HG03565 (cell line): ENCODE measurements around the gene MRLN.
"Not testable (repeated sequence)": the region's sequence is repeated elsewhere in the genome, so short reads cannot be mapped to it uniquely, and the experiment has no call there.

Experiments used
- ATAC-seq: cut with Tn5 transposase; IDR thresholded peaks from one replicate; pipeline ENCODE4 v1.9.1; 2021; ENCODE audit warnings: mild to moderate bottlenecking, moderate library complexity; ENCODE audit not compliant: unreplicated experiment

Gene MRLN

DNA sequence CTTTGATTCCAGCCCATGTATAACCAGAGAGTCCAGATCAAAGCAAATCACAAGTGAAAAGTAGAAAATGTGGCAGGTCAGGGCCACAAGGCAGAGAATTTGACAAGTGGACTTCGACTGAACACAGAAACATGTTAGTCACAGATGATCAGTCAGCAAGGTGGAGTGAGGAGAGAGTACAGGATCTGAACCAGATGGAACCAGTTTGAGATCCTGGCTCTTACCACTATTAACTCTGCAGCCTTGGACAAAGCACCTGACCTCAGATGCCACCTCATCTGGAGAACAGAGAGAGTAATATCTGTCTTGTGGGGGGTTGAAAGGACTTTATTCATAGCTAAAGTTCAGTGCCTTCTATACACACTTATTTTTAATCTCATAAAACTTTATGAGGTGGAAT is 4.4 kb downstream of the MRLN start:
- peak; percentile 63 for ATAC-seq

DNA sequence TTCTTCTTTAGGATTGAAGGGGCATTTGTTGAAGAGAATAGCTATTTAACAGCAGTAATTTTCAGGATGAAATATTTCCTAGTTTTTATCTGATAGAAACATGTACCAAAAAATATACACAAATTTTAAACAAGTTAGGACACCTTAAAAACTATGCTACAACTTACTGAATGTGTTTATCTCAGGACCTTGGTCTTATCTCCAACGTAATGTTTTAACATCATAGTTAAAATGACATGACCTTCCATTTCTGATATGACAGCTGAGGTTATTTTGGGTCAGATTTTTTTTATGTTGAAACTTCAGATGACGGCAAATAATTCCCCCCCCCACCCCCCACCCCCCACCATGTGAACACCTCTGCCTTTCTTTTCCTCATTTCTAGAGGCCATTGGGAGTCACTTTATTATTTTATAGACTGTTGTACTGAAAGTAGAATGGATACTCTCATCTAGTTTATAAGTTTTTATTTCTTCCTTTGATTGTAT is 8.0 kb downstream of the MRLN start:
- no peak for ATAC-seq

DNA sequence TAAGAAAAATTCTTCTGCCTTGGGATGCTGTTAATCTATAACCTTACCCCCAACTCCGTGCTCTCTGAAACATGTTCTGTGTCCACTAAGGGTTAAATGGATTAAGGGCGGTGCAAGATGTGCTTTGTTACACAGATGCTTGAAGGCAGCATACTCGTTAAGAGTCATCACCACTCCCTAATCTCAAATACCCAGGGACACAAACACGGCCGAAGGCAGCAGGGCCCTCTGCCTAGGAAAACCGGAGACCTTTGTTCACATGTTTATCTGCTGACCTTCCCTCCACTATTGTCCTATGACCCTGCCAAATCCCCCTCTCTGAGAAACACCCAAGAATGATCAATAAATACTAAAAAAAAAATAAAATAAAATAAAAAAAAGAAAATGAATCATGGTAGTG is 8.5 kb downstream of the MRLN start:
- ATAC-seq = not testable (repeated sequence)

DNA sequence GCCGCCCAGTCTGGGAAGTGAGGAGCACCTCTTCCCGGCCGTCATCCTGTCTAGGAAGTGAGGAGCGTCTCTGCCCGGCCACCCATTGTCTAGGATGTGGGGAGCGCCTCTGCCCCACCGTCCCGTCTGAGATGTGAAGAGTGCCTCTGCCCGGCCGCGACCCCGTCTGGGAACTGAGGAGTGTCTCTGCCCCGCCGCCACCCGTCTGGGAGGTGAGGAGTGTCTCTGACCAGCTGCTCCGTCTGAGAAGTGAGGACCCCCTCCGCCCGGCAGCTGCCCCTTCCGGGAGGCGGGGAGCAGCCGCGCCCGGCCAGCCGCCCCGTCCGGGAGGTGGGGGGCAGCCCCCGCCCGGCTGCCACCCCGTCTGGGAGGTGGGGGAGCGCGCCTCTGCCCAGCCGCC is 9.1 kb downstream of the MRLN start:
- ATAC-seq = not testable (repeated sequence)

DNA sequence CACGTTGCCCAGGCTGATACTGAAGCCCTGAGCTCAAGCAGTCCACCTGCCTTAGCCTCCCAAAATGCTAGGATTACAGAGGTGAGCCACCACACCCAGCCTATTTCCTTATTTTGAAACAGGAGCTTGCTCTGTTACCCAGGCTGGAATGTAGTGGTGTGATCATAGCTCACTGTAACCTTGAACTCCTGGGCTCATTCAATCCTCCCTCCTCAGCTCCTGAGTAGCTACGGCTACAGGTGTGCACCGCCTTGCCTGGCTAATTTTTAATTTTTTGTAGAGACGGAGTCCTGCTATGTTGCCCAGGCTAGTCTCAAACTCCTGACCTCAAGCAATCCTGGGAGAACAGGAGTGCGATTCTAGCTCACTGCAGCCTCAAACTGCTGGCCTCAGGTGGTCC is 11.7 kb downstream of the MRLN start:
- ATAC-seq = no peak

DNA sequence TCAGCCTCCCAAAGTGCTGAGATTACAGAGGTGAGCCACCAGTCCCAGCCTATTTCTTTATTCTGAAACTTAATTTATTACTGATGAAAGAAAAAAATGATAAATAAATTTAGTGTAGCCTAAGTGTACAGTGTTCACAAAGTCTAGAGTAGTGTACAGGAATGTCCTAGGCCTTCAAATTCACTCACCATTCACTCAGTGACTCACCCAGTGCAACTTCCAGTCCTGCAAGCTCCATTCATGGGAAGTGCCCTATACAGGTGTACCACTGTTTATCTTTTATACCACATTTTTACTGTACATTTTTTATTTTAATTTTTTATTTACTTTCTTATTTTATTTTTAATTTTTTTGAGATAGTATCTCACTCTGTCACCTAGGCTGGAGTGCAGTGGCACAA is 12.2 kb downstream of the MRLN start:
- ATAC-seq = no peak

DNA sequence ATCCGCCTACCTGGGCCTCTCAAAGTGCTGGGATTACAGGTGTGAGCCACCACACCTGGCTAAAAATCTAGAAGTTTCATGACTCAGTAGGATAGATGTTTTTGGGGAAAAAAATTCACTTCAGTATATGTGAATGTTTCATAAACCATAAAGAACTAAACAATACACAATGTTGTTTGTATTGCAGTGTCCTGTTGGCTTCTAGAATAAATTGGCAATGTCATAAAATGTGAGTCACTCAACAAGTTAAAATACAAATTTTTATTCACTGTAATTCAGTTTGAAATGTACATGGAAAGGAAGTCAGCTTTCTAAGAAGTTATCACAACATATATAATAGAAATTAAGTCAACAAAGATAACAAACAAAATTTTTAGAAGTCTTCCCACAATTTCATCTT is 16.5 kb downstream of the MRLN start:
- no peak for ATAC-seq

DNA sequence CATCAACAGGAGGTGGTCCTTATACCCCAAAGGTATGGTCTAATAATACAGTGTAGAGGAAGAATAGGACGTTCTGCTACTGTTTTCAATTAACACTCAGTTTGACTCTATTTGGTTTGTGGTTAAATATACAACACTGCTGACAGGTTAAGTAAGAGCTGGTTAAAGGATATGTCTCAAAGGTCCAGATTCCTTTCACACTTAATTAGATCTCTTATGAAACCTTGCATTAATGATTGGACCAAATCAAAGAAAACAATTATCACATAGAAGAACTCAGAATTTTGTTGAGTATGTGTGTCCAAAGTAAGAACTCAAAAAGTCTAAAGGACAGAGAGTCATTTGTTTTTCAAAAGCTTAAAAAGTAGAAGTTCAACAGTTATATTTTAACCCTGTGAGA is 18.0 kb downstream of the MRLN start:
- no peak for ATAC-seq

DNA sequence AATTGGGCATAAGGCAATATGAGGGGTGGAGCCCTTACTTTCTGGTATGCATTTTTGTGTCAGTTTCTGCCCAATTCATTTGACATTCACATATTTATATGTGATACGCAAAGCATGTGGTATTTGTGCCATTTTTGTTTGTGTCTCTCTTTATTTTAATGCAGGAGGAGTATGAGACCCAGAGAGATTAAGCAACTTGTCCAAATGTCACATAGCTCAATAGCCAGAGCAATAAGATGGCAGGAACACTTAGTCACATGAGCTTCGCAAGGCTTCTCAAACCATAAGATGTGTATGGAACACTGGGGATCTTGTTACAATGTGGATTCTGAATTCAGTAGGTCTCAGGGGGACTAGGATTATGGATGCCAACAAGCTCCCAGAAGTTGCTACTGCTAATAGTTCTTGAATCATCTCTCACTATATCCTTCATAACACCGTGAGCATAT is 19.2 kb downstream of the MRLN start:
- no peak for ATAC-seq

DNA sequence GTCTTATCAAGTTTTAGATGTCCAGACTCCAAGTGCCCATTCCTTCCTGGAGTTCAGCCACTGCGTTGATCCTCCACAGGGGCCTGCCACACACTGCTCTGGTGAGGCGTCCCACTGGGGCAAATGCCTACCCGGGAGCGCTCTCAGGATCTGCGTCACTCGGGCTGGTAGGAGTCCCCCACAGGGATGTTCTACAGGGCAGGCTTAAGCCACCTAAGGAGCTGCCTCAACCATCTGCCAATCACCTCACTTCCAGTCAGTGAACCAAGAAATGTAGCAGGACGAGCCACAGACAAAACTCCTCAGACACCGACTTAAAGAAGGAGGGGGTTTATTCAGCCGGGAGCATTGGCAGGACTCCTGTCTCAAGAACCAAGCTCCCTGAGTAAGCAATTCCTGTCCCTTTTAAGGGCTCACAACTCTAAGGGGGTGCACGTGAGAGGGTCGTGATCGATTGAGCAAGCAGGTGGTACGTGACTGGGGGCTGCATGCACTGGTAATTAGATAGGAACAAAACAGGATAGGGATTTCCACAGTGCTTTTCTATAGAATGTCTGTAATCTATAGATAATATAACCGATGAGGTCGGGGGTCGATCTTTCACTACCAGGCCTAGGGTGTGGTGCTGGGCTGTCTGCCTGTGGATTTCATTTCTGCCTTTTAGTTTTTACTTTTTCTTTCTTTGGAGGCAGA is 19.8 kb downstream of the MRLN start:
- not testable (repeated sequence) for ATAC-seq

DNA sequence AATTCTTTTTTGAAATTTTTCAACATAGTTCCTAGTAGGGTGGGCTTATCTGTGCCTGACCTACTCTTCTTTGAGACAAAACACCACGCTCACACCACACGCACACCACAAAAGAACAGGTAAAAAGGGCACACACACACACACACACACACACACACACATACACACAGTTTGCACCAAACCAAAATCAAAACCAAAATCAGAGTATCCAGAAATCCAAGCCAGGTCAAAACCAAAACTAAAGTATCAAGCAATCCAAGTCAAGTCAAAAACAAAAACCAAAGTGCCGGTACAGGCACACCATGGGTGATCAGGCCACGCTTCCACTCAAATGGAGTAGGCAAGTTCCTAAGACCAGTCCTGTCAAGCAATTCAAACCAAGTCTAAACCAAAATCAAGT is 20.4 kb downstream of the MRLN start:
- ATAC-seq = not testable (repeated sequence)

DNA sequence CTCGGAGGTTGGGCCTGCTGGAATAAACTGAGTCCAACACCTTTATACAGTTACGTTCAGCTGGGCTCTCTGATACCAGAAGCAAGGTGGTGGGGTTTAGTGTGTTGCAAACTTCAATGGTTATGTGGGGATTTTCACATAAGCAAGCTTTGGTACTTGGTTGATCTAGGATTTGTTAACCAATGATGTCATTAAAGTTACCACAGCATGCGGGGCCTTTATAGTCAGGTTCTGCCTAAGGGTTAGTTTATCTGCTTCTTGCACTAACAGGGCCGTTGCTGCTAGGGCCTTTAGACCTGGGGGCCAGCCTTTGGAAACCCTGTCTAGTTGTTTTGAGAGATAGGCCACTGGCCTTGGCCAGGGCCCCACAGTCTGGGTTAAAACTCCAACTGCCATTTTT is 24.1 kb downstream of the MRLN start:
- ATAC-seq = not testable (repeated sequence)

DNA sequence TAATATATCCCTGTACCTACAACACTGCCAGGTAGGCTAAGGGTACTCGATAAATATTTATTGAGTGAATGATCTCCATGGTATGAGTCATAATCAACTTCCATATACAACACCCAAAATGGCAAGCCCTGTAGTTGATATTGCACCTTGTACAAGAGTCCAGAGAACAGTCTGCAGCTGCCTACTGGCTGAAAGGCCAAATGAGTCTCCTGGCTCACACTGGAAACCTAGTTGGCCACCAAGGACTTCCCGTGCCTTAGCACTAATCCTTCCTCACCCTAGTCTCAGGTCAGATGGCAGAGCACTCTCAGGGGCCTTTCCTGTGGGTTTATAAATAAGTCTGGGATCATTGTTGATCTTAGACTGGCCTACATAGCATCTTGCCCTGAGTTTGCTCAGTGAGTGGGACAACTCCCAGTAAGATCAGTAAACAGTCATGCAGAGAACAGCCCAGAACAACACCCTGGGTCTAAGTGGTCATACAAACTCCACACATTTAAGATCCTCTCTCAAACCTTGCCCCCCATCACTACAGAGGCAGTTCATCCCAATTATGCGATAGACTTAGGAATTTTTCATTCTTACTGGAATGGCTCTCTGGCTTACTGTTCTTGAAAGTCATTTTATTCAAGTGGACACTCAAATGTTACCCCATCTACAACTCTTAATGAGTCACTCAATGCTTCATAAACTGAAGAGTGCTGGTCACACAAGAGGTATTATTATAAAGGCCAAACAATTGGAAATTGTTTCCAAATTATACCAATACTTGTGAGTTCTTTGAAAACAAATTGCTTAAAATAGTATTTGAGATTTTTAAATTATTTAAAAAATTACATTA is 28.9 kb downstream of the MRLN start:
- no peak for ATAC-seq

DNA sequence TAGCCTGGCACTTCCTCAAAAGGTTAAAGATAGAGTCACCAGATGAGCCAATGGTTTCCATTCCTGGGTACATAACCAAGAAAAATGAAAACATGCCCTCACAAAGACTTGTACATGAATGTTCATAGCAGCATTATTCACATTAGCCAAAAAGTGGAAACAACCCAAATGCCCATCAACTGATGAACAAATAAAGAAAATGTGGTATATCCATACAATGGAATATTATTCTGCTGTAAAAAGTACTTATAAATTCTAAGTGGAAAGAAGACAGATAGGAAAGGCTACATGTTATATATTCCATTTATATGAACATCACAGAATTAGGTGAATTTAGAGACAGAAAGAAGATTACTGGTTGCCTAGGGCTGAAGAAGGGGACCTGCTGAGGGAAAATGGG is 32.9 kb downstream of the MRLN start:
- ATAC-seq = no peak

DNA sequence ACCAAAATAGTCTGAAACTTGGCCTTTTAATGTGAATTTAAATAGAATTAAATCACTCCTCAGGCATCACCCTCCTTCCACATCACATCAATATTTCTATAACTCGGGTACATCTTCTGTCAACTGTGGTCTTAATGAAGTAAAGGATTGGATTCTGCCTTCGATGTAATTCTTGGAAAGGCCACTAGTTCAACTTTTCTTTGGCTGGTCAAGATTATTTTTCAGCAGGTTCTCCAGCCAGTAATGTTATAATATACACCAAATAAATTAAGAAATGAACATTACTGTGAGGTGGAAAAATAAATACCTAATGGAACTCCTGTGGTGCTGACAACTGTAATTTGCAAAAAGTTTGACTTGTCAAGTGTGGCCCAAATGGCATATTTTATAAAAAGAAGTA is 33.9 kb downstream of the MRLN start:
- no peak for ATAC-seq

DNA sequence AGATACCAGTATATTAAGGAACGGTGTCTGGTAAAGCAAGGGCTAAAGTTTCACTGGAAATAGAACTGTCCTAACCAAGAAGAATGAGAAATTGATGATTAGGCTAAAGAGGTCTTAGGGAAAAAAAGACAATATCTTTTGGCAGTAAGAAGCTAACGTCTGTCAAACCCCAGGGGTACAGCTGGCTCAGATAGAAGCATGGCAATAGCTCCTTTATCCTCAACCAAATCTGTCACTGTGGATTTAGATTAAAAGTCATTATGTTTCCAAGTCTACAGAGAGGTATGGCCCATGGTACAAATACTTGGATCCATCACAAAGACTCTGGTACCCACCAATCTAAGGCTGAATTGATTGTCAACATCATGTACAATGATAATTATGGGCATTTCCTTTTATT is 35.0 kb downstream of the MRLN start:
- ATAC-seq = no peak

DNA sequence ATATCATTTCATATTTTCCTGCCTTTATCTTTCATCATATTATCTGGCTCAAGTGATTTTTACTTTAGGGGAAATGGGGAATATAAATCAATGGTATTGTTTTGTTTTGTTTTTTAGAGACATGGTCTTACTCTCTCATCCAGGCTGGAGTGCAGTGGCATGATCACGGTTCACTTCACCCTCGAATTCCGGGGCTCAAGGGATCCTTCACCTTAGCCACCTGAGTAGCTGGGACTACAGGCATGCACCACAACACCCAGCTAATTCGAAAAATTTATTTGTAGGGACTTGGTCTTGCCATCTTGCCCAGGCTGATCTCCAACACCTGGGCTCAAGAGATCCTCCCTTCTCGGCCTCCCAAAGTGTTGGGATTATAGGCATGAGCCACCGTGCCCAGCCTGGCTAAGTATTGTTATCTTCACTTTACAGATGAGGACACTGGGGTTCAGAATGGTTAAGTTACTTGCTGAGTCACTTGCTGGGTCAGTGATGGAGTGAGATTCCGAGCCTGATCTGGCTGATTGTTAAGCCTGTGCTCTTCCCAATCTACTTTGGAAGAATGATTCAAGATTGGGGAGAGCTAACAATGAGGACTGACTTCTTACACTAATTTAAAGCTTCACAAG is 39.9 kb downstream of the MRLN start:
- ATAC-seq = no peak

DNA sequence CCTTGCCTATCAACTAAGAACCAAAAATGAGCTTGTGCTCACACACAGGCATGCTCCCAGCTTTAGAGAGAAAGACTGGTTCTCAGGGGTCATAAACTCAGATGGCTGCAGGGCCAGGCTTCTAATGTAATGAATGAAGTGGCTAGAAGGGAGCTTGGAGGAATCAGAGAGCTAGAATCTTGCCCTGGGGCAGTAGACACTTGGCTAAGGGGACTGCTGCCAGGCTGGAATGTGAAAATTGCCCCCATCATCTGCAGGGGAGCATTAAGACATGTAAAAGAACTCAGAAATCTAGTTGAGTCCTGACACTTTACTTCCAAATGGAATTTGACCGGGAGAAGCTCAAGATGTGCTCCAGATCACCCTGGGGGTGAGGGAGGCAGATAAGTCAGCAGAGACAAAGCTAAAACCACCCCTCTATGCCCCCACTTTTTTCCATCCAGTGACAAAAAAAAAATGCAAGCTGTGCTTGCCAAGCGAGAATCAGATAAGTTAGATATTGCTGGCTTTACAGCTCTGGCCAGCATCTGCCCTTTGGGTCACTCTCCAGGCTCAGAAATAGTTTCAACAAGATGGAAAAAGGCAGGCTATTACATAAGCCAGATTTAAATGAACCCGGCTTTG is 41.3 kb downstream of the MRLN start:
- ATAC-seq = no peak

DNA sequence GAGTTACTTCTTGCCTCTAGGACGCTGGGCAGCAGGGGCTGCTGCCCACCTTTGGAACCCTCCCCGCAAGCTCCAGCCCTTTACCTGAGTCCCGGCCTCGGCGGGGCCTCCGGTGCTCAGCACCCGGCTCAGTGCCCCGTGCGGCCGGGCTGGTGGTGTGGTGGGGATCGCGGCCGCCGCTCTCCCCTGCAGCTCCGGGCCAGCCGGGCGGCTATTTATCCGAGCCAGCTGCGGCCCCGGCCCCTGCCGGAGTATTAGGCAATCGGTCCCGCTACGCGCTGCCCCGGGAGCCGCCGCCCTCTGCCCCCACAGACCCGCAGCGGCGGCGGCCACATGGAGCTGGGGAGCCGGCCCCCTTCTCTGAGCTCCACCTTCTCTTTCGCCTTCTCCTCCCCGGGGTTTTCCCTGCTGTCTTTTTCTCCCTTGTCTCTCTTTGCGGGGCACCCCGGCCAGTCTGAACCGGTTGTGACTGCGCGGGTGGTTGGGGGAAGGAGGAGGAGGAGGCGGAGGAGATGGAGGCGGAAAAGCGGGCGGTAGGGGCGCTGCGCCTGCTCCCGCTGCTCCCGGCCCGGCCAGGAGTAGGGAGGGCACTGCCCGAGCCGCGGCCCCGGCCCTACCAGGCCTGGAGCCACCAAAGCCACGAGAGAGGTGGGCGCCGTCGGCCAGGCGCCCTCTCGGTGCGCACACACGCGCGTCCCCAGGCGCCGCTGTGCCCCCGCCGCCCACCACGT is 43.7 kb downstream of the MRLN start, which contains the start of gene SLC16A9:
TSS of gene SLC16A9 (minus strand) at position 456 of the 731 bp plus-strand sequence. CDS start 25,559 bp downstream, outside the sequence.
- peak; percentile 77 for ATAC-seq

DNA sequence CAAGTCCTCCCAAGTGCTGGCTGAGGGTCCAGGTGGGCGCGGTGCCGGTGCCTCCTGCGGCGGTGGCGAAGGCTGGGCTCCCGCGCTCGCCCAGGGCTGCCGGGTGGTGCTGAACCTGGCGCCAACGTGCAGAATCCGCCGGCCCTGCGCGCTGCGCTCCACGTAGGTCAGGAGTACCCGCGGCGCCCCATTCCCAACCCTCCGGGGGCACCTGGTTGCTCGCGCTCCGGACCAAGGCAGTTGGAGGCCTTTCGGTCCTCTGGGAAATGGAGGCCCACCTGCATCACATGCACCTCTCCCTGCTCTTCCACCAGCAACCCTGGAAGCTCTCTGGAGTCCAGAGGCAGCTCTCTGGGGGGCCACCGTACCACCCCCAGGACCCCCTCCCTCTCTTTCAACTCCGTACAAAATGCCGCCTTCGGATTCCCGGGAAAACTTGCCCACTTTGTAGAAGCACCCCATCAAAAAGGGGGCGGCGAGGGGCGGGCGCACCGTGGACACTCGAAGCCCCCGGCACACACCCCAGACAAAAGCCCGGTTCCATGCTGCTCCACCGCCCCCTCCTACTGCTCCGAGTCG is 44.4 kb downstream of the MRLN start:
- ATAC-seq = no peak
